Measurements from ENCODE around the gene ARID1B. TPM values are rescaled to one million over a fixed set of nuclear protein-coding genes. Genes with fewer than 3 reads are reported as not detected.

Gene ARID1B
- total RNA-seq, 5 donors from 2014 or later (not counting 1 experiment from before 2014, with no cell fraction given), result 103 to 161 (median 108) TPM

GRCh38 chr6:156863504-156863903 is 86.3 kb downstream of the ARID1B start:
- no peaks in the 10 kb centered on the region for H3K36me3 ChIP-seq (ENCODE audit: control insufficient read depth in 2 of 2, extremely low read depth in 1 of 2, insufficient read depth in 1 of 2, low read length in 1 of 2)
- Mint-ChIP-seq H3K36me3 (peaks cover 4% of the 10 kb centered on the region), H3K27me3 (no peaks in the 10 kb centered on the region), H3K4me1 (peaks cover 75 to 92% (median 91%) of the 10 kb centered on the region in 3 donors), H3K9me3 (no peaks in the 10 kb centered on the region), H3K4me3 (no peak overlapping the region), H3K27ac (no peak overlapping the region)
- ATAC-seq (replicated peaks in 1 of 4), result no peak
- no peaks in the 10 kb centered on the region for H3K27me3 ChIP-seq (replicated peaks in 1 of 2; ENCODE audit: control insufficient read depth in 2 of 2, extremely low read depth in 1 of 2, insufficient read depth in 2 of 2, low read length in 1 of 2)
- no peaks in the 10 kb centered on the region for H3K9me3 ChIP-seq
- H3K4me1 ChIP-seq (ENCODE audit: control insufficient read depth in 1 of 2, extremely low read depth in 1 of 2, insufficient read depth in 2 of 2, low read length in 2 of 2), result peaks cover 10 to 34% of the 10 kb centered on the region in 2 experiments
- ChIA-PET POLR2A (no interaction called here), CTCF (no interaction called here)
- DNase-seq, result no peak
- no peak overlapping the region for H3K4me3 ChIP-seq (ENCODE audit: control insufficient read depth in 1 of 2, extremely low read depth in 1 of 2, low read length in 1 of 2)
- H3K27ac ChIP-seq (ENCODE audit: low read length), result no peak overlapping the region

- Mint-ChIP-seq H3K4me1 (peaks cover 78 to 91% (median 88%) of the 10 kb centered on the region in 3 donors), H3K27me3 (no peaks in the 10 kb centered on the region), H3K36me3 (peaks cover 4% of the 10 kb centered on the region), H3K9me3 (no peaks in the 10 kb centered on the region), H3K27ac (peak overlapping the region in 1 of 2 donors; percentile 56), H3K4me3 (no peak overlapping the region)
- H3K36me3 ChIP-seq (ENCODE audit: control insufficient read depth in 2 of 2, extremely low read depth in 1 of 2, insufficient read depth in 1 of 2, low read length in 1 of 2), result no peaks in the 10 kb centered on the region
- H3K27me3 ChIP-seq (replicated peaks in 1 of 2; ENCODE audit: control insufficient read depth in 2 of 2, extremely low read depth in 1 of 2, insufficient read depth in 2 of 2, low read length in 1 of 2), result no peaks in the 10 kb centered on the region
- POLR2A ChIA-PET, result no interaction called here
- ATAC-seq (replicated peaks in 1 of 4) (no peak), DNase-seq (no peak)
- H3K4me1 ChIP-seq (ENCODE audit: control insufficient read depth in 1 of 2, extremely low read depth in 1 of 2, insufficient read depth in 2 of 2, low read length in 2 of 2), result peaks cover 10 to 30% of the 10 kb centered on the region in 2 experiments
- CTCF ChIA-PET, result interaction anchor here in 1 of 2 donors (0.5 to 0.6 kb wide), 2 partner anchors 12 to 301 kb away, joined by 3 to 12 read pairs; no protein-coding TSS in a partner anchor
- H3K9me3 ChIP-seq, result no peaks in the 10 kb centered on the region
- 100% methylated on average over 3 of the region's 6 CpGs for WGBS (ENCODE audit: insufficient coverage)
- no peak overlapping the region for H3K27ac ChIP-seq (ENCODE audit: low read length)
- no peak overlapping the region for H3K4me3 ChIP-seq (ENCODE audit: control insufficient read depth in 1 of 2, extremely low read depth in 1 of 2, low read length in 1 of 2)
Measured at GRCh38 chr6:156864557-156864956, 87.4 kb downstream of the ARID1B start.

- Histone ChIP-seq H3K36me3 (ENCODE audit: control insufficient read depth in 2 of 2, extremely low read depth in 1 of 2, insufficient read depth in 1 of 2, low read length in 1 of 2) (no peaks in the 10 kb centered on the region), H3K4me1 (ENCODE audit: control insufficient read depth in 1 of 2, extremely low read depth in 1 of 2, insufficient read depth in 2 of 2, low read length in 2 of 2) (peaks cover 10 to 33% of the 10 kb centered on the region in 2 experiments), H3K27ac (ENCODE audit: low read length) (no peak overlapping the region), H3K4me3 (ENCODE audit: control insufficient read depth in 1 of 2, extremely low read depth in 1 of 2, low read length in 1 of 2) (no peak overlapping the region), H3K9me3 (no peaks in the 10 kb centered on the region), H3K27me3 (replicated peaks in 1 of 2; ENCODE audit: control insufficient read depth in 2 of 2, extremely low read depth in 1 of 2, insufficient read depth in 2 of 2, low read length in 1 of 2) (no peaks in the 10 kb centered on the region)
- ChIA-PET CTCF (interaction anchor here (0.5 to 1.1 kb wide), 4 partner anchors 12 to 301 kb away, joined by 3 to 12 read pairs (median 3); no protein-coding TSS in a partner anchor), POLR2A (no interaction called here)
- WGBS (ENCODE audit: insufficient coverage), result 100% methylated on average over 1 of the region's 1 CpG
- ATAC-seq (replicated peaks in 1 of 4), result no peak
- DNase-seq, result no peak
- Mint-ChIP-seq H3K9me3 (no peaks in the 10 kb centered on the region), H3K27me3 (no peaks in the 10 kb centered on the region), H3K36me3 (peaks cover 4% of the 10 kb centered on the region), H3K4me1 (peaks cover 77 to 89% (median 86%) of the 10 kb centered on the region in 3 donors), H3K4me3 (no peak overlapping the region), H3K27ac (peak overlapping the region; percentile 18 to 25)
Measured at GRCh38 chr6:156865019-156865629, 87.9 kb downstream of the ARID1B start.

GRCh38 chr6:156866220-156867015 is 89.2 kb downstream of the ARID1B start:
- Mint-ChIP-seq H3K4me1 (peaks cover 81 to 93% (median 89%) of the 10 kb centered on the region in 3 donors), H3K36me3 (peaks cover 4% of the 10 kb centered on the region), H3K9me3 (no peaks in the 10 kb centered on the region), H3K27me3 (no peaks in the 10 kb centered on the region), H3K27ac (peak overlapping the region; percentile 25 to 43), H3K4me3 (peak overlapping the region in 2 of 3 donors; percentile 7 to 36)
- WGBS (ENCODE audit: insufficient coverage), result 50% methylated on average over 2 of the region's 10 CpGs
- CTCF ChIA-PET, result interaction anchor here in 1 of 2 donors (0.5 to 1.1 kb wide), 2 partner anchors 86 to 1620 kb away, joined by 3 to 6 read pairs; no protein-coding TSS in a partner anchor
- POLR2A ChIA-PET, result interaction anchor here in 1 of 2 donors (0.6 kb wide), 1 partner anchor 1231 kb away, joined by 3 read pairs; no protein-coding TSS in a partner anchor
- H3K9me3 ChIP-seq, result no peaks in the 10 kb centered on the region
- DNase-seq (peak in 4 of 35 experiments; percentile 8 to 37 (median 29)), ATAC-seq (replicated peaks in 1 of 4) (peak; percentile 51 to 79 (median 62))
- H3K27me3 ChIP-seq (replicated peaks in 1 of 2; ENCODE audit: control insufficient read depth in 2 of 2, extremely low read depth in 1 of 2, insufficient read depth in 2 of 2, low read length in 1 of 2), result no peaks in the 10 kb centered on the region
- H3K4me3 ChIP-seq (ENCODE audit: control insufficient read depth in 1 of 2, extremely low read depth in 1 of 2, low read length in 1 of 2), result no peak overlapping the region
- H3K36me3 ChIP-seq (ENCODE audit: control insufficient read depth in 2 of 2, extremely low read depth in 1 of 2, insufficient read depth in 1 of 2, low read length in 1 of 2), result no peaks in the 10 kb centered on the region
- H3K4me1 ChIP-seq (ENCODE audit: control insufficient read depth in 1 of 2, extremely low read depth in 1 of 2, insufficient read depth in 2 of 2, low read length in 2 of 2), result peaks cover 9 to 30% of the 10 kb centered on the region in 2 experiments
- H3K27ac ChIP-seq (ENCODE audit: low read length), result no peak overlapping the region

GRCh38 chr6:156867121-156867520 is 89.9 kb downstream of the ARID1B start:
- peaks cover 76 to 93% (median 89%) of the 10 kb centered on the region in 3 donors for H3K4me1 Mint-ChIP-seq
- POLR2A ChIA-PET, result interaction anchor here in 1 of 2 donors (0.6 kb wide), 1 partner anchor 362 kb away, joined by 3 read pairs; no protein-coding TSS in a partner anchor

GRCh38 chr6:156868385-156868784 is 91.2 kb downstream of the ARID1B start:
- no peak for DNase-seq
- Histone ChIP-seq H3K27me3 (replicated peaks in 1 of 2; ENCODE audit: control insufficient read depth in 2 of 2, extremely low read depth in 1 of 2, insufficient read depth in 2 of 2, low read length in 1 of 2) (no peaks in the 10 kb centered on the region), H3K9me3 (no peaks in the 10 kb centered on the region), H3K4me1 (ENCODE audit: control insufficient read depth in 1 of 2, extremely low read depth in 1 of 2, insufficient read depth in 2 of 2, low read length in 2 of 2) (peaks cover 9 to 24% of the 10 kb centered on the region in 2 experiments), H3K27ac (ENCODE audit: low read length) (no peak overlapping the region), H3K4me3 (ENCODE audit: control insufficient read depth in 1 of 2, extremely low read depth in 1 of 2, low read length in 1 of 2) (no peak overlapping the region), H3K36me3 (ENCODE audit: control insufficient read depth in 2 of 2, extremely low read depth in 1 of 2, insufficient read depth in 1 of 2, low read length in 1 of 2) (no peaks in the 10 kb centered on the region)
- ATAC-seq (replicated peaks in 1 of 4), result no peak
- Mint-ChIP-seq H3K27ac (no peak overlapping the region), H3K27me3 (no peaks in the 10 kb centered on the region), H3K36me3 (peaks cover 7% of the 10 kb centered on the region), H3K4me3 (no peak overlapping the region), H3K4me1 (peaks cover 74 to 90% (median 85%) of the 10 kb centered on the region in 3 donors), H3K9me3 (no peaks in the 10 kb centered on the region)
- 100% methylated on average over 2 of the region's 3 CpGs for WGBS (ENCODE audit: insufficient coverage)
- POLR2A ChIA-PET, result interaction anchor here in 1 of 2 donors (0.6 kb wide), 1 partner anchor 43 kb away, joined by 6 read pairs; no protein-coding TSS in a partner anchor
- CTCF ChIA-PET, result interaction anchor here in 1 of 2 donors (0.6 kb wide), 1 partner anchor 40 kb away, joined by 3 read pairs; no protein-coding TSS in a partner anchor

More at GRCh38 chr6:156867121-156867520, 89.9 kb downstream of the ARID1B start:
- H3K27ac Mint-ChIP-seq, result no peak overlapping the region
- H3K9me3 Mint-ChIP-seq, result no peaks in the 10 kb centered on the region
- H3K27me3 Mint-ChIP-seq, result no peaks in the 10 kb centered on the region
- H3K4me1 ChIP-seq (ENCODE audit: control insufficient read depth in 1 of 2, extremely low read depth in 1 of 2, insufficient read depth in 2 of 2, low read length in 2 of 2), result peaks cover 9 to 26% of the 10 kb centered on the region in 2 experiments
- WGBS (ENCODE audit: insufficient coverage), result 100% methylated on average over 1 of the region's 2 CpGs
- H3K27ac ChIP-seq (ENCODE audit: low read length), result no peak overlapping the region
- ATAC-seq (replicated peaks in 1 of 4) (no peak), DNase-seq (no peak)
- no peak overlapping the region for H3K4me3 ChIP-seq (ENCODE audit: control insufficient read depth in 1 of 2, extremely low read depth in 1 of 2, low read length in 1 of 2)
- no peak overlapping the region for H3K4me3 Mint-ChIP-seq
- H3K27me3 ChIP-seq (replicated peaks in 1 of 2; ENCODE audit: control insufficient read depth in 2 of 2, extremely low read depth in 1 of 2, insufficient read depth in 2 of 2, low read length in 1 of 2), result no peaks in the 10 kb centered on the region
- peaks cover 4% of the 10 kb centered on the region for H3K36me3 Mint-ChIP-seq
- CTCF ChIA-PET, result no interaction called here
- no peaks in the 10 kb centered on the region for H3K9me3 ChIP-seq
- no peaks in the 10 kb centered on the region for H3K36me3 ChIP-seq (ENCODE audit: control insufficient read depth in 2 of 2, extremely low read depth in 1 of 2, insufficient read depth in 1 of 2, low read length in 1 of 2)

Data from T-cell (primary cell).